Upper lobe of left lung (tissue), 4 donors: Measurements from ENCODE around the gene PASD1.

Source experiments
- EP300 ChIP-seq, 4 donors: sonication (generic); formaldehyde crosslinking; IDR thresholded peaks; one replicate each; pipeline ENCODE4 v1.5.1; 2017; ENCODE audit warnings: antibody characterized with exemption in 4 of 4, control low read depth in 2 of 4
- POLR2AphosphoS5 ChIP-seq, 2 donors: sonication (generic); formaldehyde crosslinking; IDR thresholded peaks; one replicate each; pipeline ENCODE4 v1.5.1; 2017; ENCODE audit warnings: antibody characterized with exemption in 2 of 2

- TF ChIP-seq POLR2AphosphoS5 (IDR thresholded peaks at IDR 0.05) (no peak), EP300 (IDR thresholded peaks at IDR 0.05) (no peak)
Observed at GRCh38 chrX:151641564-151641963, 78.1 kb downstream of the PASD1 start.
